ENCODE data around the gene KDM5A. TPM values are rescaled to one million over a fixed set of nuclear protein-coding genes. Genes with fewer than 3 reads are reported as not detected.
"Not testable (repeated sequence)": the region's sequence is repeated elsewhere in the genome, so short reads cannot be mapped to it uniquely, and the experiment has no call there.

KDM5A gene
- total RNA-seq, 1 donor from 2014 or later = 53.6 TPM

DNA sequence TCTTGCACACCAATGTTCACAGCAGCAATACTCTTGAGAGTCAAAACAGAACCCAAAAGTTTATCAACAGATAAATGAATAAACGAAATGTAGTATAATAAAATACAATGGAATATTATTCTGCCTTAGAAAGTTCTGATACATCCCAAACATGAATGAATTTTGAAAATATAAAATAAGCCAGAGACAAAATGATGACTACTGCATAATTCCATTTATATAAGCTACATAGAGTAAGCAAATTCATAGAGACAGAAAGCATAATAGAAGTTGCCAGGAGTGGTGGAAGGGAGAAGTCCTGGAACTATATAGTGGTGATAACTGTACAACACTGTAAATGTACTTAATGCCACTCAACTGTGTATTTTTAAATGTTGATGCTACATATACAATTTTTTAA is 21.1 kb downstream of the KDM5A start:
- TF ChIP-seq, protein P1, sequence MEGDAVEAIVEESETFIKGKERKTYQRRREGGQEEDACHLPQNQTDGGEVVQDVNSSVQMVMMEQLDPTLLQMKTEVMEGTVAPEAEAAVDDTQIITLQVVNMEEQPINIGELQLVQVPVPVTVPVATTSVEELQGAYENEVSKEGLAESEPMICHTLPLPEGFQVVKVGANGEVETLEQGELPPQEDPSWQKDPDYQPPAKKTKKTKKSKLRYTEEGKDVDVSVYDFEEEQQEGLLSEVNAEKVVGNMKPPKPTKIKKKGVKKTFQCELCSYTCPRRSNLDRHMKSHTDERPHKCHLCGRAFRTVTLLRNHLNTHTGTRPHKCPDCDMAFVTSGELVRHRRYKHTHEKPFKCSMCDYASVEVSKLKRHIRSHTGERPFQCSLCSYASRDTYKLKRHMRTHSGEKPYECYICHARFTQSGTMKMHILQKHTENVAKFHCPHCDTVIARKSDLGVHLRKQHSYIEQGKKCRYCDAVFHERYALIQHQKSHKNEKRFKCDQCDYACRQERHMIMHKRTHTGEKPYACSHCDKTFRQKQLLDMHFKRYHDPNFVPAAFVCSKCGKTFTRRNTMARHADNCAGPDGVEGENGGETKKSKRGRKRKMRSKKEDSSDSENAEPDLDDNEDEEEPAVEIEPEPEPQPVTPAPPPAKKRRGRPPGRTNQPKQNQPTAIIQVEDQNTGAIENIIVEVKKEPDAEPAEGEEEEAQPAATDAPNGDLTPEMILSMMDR (IDR thresholded peaks at IDR 0.05; ENCODE audit: insufficient read depth, low read length, poor library complexity, severe bottlenecking) = no peak
- Histone ChIP-seq H3K27me3 (ENCODE audit: control insufficient read depth, insufficient read depth, low read length) (no peaks in the 10 kb centered on the region), H3K4me3 (ENCODE audit: low read depth, low read length) (no peak overlapping the region), H3K36me3 (ENCODE audit: control insufficient read depth, insufficient read depth, low read length) (peaks cover 1% of the 10 kb centered on the region)
- DNase-seq (ENCODE audit: low read depth) = no peak

DNA sequence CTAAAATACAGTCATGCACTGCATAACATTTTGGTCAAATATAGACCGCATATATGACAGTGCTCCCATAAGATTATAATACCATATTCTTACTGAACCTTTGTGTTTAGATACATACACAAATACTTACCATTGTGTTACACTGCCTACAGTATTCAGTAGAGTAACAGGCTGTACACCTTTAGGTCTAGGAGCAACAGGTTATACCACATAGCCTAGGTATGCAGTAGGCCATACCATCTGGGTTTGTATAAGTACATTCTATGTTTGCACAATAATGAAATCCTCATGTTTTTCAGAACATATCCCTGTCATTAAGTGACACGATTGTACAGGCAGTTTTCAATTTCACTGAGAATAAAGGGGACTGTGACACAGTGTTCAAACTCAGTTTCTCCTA is 22.3 kb downstream of the KDM5A start:
- no peak for DNase-seq (ENCODE audit: low read depth)
- TF ChIP-seq, protein P1 (IDR thresholded peaks at IDR 0.05; ENCODE audit: insufficient read depth, low read length, poor library complexity, severe bottlenecking) = no peak
- peaks cover 1% of the 10 kb centered on the region for H3K36me3 ChIP-seq (ENCODE audit: control insufficient read depth, insufficient read depth, low read length)
- no peaks in the 10 kb centered on the region for H3K27me3 ChIP-seq (ENCODE audit: control insufficient read depth, insufficient read depth, low read length)
- no peak overlapping the region for H3K4me3 ChIP-seq (ENCODE audit: low read depth, low read length)

DNA sequence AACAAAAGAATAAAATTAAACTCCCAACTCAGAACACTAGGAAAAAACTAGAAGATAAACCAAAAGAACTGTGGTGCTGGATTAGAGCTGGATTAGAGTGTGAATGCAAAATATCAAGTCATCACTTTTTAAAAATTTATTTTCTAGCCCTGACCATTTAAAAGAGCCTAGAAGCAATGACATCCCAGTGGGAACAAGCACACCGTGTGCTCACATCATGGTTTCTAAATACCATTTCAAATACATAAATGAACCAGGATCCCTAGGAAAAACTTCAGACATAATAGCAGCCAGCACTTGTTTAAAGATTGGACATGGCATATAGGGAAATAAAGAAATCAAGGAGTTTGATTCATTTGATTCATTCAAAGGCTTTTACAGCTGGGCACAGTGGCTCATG is 30.0 kb downstream of the KDM5A start:
- Histone ChIP-seq H3K4me3 (ENCODE audit: low read depth, low read length) (no peak overlapping the region), H3K27me3 (ENCODE audit: control insufficient read depth, insufficient read depth, low read length) (no peaks in the 10 kb centered on the region), H3K36me3 (ENCODE audit: control insufficient read depth, insufficient read depth, low read length) (peaks cover 3% of the 10 kb centered on the region)
- TF ChIP-seq, protein P1 (IDR thresholded peaks at IDR 0.05; ENCODE audit: insufficient read depth, low read length, poor library complexity, severe bottlenecking) = no peak
- no peak for DNase-seq (ENCODE audit: low read depth)

DNA sequence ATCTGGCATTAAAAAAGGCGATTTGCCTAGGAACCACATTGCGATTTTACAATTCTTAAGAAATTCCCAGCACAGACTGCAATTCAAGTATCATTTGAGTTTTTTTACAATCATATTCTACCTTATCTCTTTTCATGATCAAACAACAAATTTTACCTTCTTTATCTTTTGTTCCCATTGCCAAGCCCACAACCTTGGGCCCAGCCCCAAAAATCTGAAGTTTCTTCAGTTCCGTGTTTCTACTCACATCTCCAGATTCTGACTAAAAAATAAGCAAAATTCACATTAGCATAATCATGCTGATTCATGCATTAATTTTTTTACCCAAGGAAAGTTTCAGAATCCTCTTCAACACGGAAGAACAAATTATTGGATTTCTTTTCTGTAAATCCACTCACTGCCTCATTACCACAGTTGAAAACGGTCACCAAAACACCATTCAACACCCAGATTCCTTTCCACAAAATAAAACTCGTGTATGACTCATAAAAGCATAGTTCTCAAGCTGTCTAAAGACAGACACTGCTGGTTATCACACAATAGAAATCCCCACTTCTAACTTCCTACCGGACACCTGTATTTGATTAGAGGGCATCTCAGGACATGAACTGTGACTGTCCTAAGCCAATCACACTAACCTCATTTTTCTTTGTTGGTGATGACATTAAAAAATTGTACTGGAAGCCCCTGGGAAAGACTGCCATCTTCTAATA is 32.7 kb downstream of the KDM5A start:
- DNase-seq (ENCODE audit: low read depth) = no peak
- Histone ChIP-seq H3K36me3 (ENCODE audit: control insufficient read depth, insufficient read depth, low read length) (peaks cover 3% of the 10 kb centered on the region), H3K4me3 (ENCODE audit: low read depth, low read length) (no peak overlapping the region), H3K27me3 (ENCODE audit: control insufficient read depth, insufficient read depth, low read length) (no peaks in the 10 kb centered on the region)
- TF ChIP-seq, protein P1 (IDR thresholded peaks at IDR 0.05; ENCODE audit: insufficient read depth, low read length, poor library complexity, severe bottlenecking) = no peak

DNA sequence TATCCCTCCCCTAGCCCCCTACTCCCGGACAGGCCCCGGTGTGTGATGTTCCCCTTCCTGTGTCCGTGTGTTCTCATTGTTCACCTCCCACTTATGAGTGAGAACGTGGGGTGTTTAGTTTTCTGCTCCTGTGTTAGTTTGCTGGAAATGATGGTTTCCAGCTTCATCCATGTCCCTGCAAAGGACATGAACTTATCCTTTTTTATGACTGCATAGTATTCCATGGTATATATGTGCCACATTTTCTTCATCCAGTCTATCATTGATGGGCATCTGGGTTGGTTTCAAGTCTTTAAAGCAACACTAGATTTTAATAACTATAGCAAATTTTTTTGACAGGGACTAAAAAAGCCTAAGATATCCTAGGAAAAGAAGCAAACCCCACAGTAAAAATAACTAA is 37.9 kb downstream of the KDM5A start:
- not testable (repeated sequence) for H3K36me3 ChIP-seq (ENCODE audit: control insufficient read depth, insufficient read depth, low read length)

DNA sequence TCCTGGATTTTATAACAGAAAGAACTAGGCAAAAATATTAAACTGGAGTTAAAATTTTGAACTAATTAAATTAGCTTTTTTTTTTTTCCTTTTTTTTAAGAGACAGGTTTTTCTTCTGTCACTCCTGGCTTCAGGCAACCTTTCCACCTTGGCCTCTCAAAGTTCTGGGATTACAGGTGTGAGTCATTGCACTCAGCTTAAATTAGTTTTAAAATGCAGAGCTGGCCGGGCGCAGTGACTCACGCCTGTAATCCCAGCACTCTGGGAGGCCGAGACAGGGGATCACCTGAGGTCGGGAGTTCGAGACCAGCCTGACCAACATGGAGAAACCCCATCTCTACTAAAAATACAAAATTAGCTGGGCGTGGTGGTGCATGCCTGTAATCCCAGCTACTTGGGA is 39.5 kb downstream of the KDM5A start:
- H3K36me3 ChIP-seq (ENCODE audit: control insufficient read depth, insufficient read depth, low read length); H3K4me3 ChIP-seq (ENCODE audit: low read depth, low read length); H3K27me3 ChIP-seq (ENCODE audit: control insufficient read depth, insufficient read depth, low read length); DNase-seq (ENCODE audit: low read depth): not testable (repeated sequence)

More for the DNA sequence above, 37.9 kb downstream of the KDM5A start:
- H3K4me3 ChIP-seq (ENCODE audit: low read depth, low read length); DNase-seq (ENCODE audit: low read depth); H3K27me3 ChIP-seq (ENCODE audit: control insufficient read depth, insufficient read depth, low read length): not testable (repeated sequence)

DNA sequence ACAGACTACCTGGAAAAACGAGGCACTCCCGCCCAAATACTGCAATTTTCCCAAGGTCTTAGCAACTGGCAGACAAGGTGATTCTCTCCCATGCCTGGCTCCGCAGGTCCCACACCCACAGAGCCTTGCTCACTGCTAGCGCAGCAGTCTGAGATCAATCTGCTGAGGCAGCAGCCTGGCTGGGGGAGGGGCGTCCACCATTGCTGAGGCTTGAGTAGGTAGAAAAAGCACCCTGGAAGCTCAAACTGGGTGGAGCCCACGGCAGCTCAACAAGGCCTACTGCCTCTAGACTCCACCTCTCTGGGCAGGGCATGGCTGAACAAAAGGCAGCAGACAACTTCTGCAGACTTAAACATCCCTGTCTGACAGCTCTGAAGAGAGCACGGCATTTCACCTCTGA is 46.1 kb downstream of the KDM5A start:
- DNase-seq (ENCODE audit: low read depth); H3K4me3 ChIP-seq (ENCODE audit: low read depth, low read length); H3K27me3 ChIP-seq (ENCODE audit: control insufficient read depth, insufficient read depth, low read length); H3K36me3 ChIP-seq (ENCODE audit: control insufficient read depth, insufficient read depth, low read length): not testable (repeated sequence)
